Measurements from ENCODE around the gene LCAT. TPM values are rescaled to one million over a fixed set of nuclear protein-coding genes. Genes with fewer than 3 reads are reported as not detected.

LCAT gene
- total and polyA plus RNA-seq, 9 of the 15 experiments (the other 6 are each of a cell fraction or from before 2014, with no cell fraction given), result 0.46 to 21.0 (median 5.0) TPM

GRCh38 chr16:67931712-67932461 is 12.0 kb downstream of the LCAT start, which contains the start of gene CTRL:
Gene CTRL (minus strand): TSS chr16:67931862. CDS start chr16:67931852, 10 bp downstream.
- H3K79me2 ChIP-seq (ENCODE audit: control insufficient read depth, insufficient read depth, low read length), result peaks cover 35% of the 10 kb centered on the region
- H3K9me3 ChIP-seq (replicated peaks; ENCODE audit: control insufficient read depth, insufficient read depth, low read depth, low read length), result no peaks in the 10 kb centered on the region
- peak in 1 of 2 experiments; percentile 97; a peak in 2 of 4 replicates for TF ChIP-seq TEAD1 (CRISPR knock-in tag; IDR thresholded peaks at IDR 0.05)
- TF ChIP-seq ZNF263 (CRISPR knock-in tag; IDR thresholded peaks at IDR 0.05; ENCODE audit: borderline replicate concordance), result no peak
- TF ChIP-seq, protein P1, sequence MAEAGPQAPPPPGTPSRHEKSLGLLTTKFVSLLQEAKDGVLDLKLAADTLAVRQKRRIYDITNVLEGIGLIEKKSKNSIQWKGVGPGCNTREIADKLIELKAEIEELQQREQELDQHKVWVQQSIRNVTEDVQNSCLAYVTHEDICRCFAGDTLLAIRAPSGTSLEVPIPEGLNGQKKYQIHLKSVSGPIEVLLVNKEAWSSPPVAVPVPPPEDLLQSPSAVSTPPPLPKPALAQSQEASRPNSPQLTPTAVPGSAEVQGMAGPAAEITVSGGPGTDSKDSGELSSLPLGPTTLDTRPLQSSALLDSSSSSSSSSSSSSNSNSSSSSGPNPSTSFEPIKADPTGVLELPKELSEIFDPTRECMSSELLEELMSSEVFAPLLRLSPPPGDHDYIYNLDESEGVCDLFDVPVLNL (CRISPR knock-in tag; IDR thresholded peaks at IDR 0.05; ENCODE audit: low read depth), result no peak
- TF ChIP-seq CTCF (IDR thresholded peaks at IDR 0.05 in 2 of 3, conservative IDR thresholded peaks at IDR 0.05 in 1 of 3; ENCODE audit: insufficient read depth in 2 of 3, low read depth in 1 of 3, low read length in 3 of 3), result peak in 2 of 3 experiments; percentile 6 to 14; a peak in 1 of 6 replicates
- TF ChIP-seq TEAD4 (IDR thresholded peaks at IDR 0.05; ENCODE audit: low read length), result peak; percentile 44; the same call in 1 of the 2 replicates
- no peak for TF ChIP-seq TEAD4 (CRISPR knock-in tag; IDR thresholded peaks at IDR 0.05; ENCODE audit: borderline replicate concordance)
- H3K9me1 ChIP-seq (ENCODE audit: control insufficient read depth, insufficient read depth, low read length), result no peaks in the 10 kb centered on the region
- intact Hi-C loops (cut with micrococcal nuclease), result loop anchor here (10.0 kb wide), 1 partner anchor 407 kb away; the partner anchor contains the start of gene RIPOR1
- H3K36me3 ChIP-seq (ENCODE audit: control insufficient read depth, insufficient read depth, low read length), result peaks cover 24% of the 10 kb centered on the region; the same call in 2 of the 3 replicates
- POLR2A ChIA-PET, result interaction anchor here (0.9 to 2.5 kb wide), 3 partner anchors 10 to 40 kb away, joined by 3 to 8 read pairs (median 4); no protein-coding TSS in a partner anchor
- CTCF ChIA-PET (ENCODE audit: low intra/inter-chr PET ratio), result no interaction called here
- 75% methylated on average over 14 of the region's 15 CpGs for WGBS (ENCODE audit: insufficient coverage, low coverage, missing lambda C conversion rate)
- no peaks in the 10 kb centered on the region for H3K27me3 ChIP-seq (ENCODE audit: control insufficient read depth in 2 of 2, insufficient read depth in 2 of 2, low read length in 2 of 2)
- FAIRE-seq (no peak), DNase-seq (ENCODE audit: extremely low read depth in 1 of 4, low spot score in 3 of 4) (no peak), ATAC-seq (no peak)
- H3K27ac ChIP-seq (ENCODE audit: extremely low read depth, low read depth, low read length), result no peak within 1 kb of the TSS
- peak within 1 kb of the TSS in 1 of 2 experiments; percentile 83; a peak in 2 of 4 replicates for H3K9ac ChIP-seq (ENCODE audit: insufficient read depth in 1 of 2, low read depth in 2 of 2, low read length in 2 of 2)
- BruUV-seq (replicated peaks), result no TSS peak
- in situ Hi-C loops (cut with MboI), result no loop called here
- no peak within 1 kb of the TSS for H3K4me3 ChIP-seq
- H3K4me2 ChIP-seq (ENCODE audit: insufficient read depth, low read length), result no peak within 1 kb of the TSS
- no peaks in the 10 kb centered on the region; the same call in 1 of the 2 replicates for H4K20me1 ChIP-seq (replicated peaks; ENCODE audit: control insufficient read depth, insufficient read depth, low read length)
- no peak within 1 kb of the TSS for H2AFZ ChIP-seq (ENCODE audit: low read depth, low read length)
- peaks cover 12 to 60% of the 10 kb centered on the region in 2 experiments; a peak in 4 of 5 replicates for H3K4me1 ChIP-seq (replicated peaks in 1 of 2; ENCODE audit: control insufficient read depth in 2 of 2, insufficient read depth in 2 of 2, low read length in 2 of 2)
